HepG2 (cell line): Measurements from ENCODE around the gene FBXO30. TPM values are rescaled to one million over a fixed set of nuclear protein-coding genes. Genes with fewer than 3 reads are reported as not detected.

ENCODE experiments used
- BHLHE40 ChIP-seq: IDR thresholded peaks from 2 replicates; pipeline ENCODE4 v1.6.1; 2011; ENCODE audit warnings: low read length, improper control_type of control experiment
- ETV5 ChIP-seq: IDR thresholded peaks from 2 replicates; pipeline ENCODE4 v1.6.1; 2018; ENCODE audit warnings: missing biosample characterization, missing genetic modification reagents, inconsistent platforms, borderline replicate concordance
- IKZF1 ChIP-seq: fragments of 450-650 bp; IDR thresholded peaks from 2 replicates; pipeline ENCODE4 v1.7.1; 2016
- KAT8 ChIP-seq: IDR thresholded peaks from 2 replicates; pipeline ENCODE4 v1.6.1; 2016; ENCODE audit warnings: missing genetic modification reagents, missing compliant biosample characterization
- KDM3A ChIP-seq: IDR thresholded peaks from 2 replicates; pipeline ENCODE4 v1.6.1; 2018; ENCODE audit warnings: low read depth, missing compliant biosample characterization
- KLF13 ChIP-seq: sonication (generic); formaldehyde crosslinking; IDR thresholded peaks from 2 replicates; pipeline ENCODE4 v1.4.0; 2020; ENCODE audit warnings: mild to moderate bottlenecking, missing genetic modification reagents
- MEF2D ChIP-seq: sonication (generic); formaldehyde crosslinking; IDR thresholded peaks from 2 replicates; pipeline ENCODE4 v1.5.1; 2020; ENCODE audit warnings: mild to moderate bottlenecking, missing genetic modification reagents
- MTF1 ChIP-seq: sonication (generic); formaldehyde crosslinking; IDR thresholded peaks from 2 replicates; pipeline ENCODE4 v1.5.0; 2020; ENCODE audit warnings: missing genetic modification reagents
- NR2F6 ChIP-seq, 2 experiments: IDR thresholded peaks; 2 replicates each; pipeline ENCODE4 v1.6.1; 2016; ENCODE audit warnings: antibody characterized with exemption in 1 of 2, mild to moderate bottlenecking in 1 of 2
- ONECUT2 ChIP-seq: sonication (generic); formaldehyde crosslinking; IDR thresholded peaks from 2 replicates; pipeline ENCODE4 v1.4.0; 2020; ENCODE audit warnings: missing genetic modification reagents
- PAX8 ChIP-seq: sonication (generic); formaldehyde crosslinking; IDR thresholded peaks from 2 replicates; pipeline ENCODE4 v1.8.0; 2022; ENCODE audit warnings: mild to moderate bottlenecking, missing genetic modification reagents, borderline replicate concordance
- RAD21 ChIP-seq: fragments of 450-650 bp; formaldehyde crosslinking; IDR thresholded peaks from 2 replicates; pipeline ENCODE4 v1.5.0; 2020; ENCODE audit warnings: mild to moderate bottlenecking
- STAT5B ChIP-seq: sonication (generic); formaldehyde crosslinking; IDR thresholded peaks from 2 replicates; pipeline ENCODE4 v1.4.0; 2020; ENCODE audit warnings: missing genetic modification reagents
- ZC3H13 ChIP-seq: sonication (generic); formaldehyde crosslinking; IDR thresholded peaks from 2 replicates; pipeline ENCODE4 v1.8.1; 2023; ENCODE audit warnings: mild to moderate bottlenecking, missing genetic modification reagents, moderate library complexity
- ZNF256 ChIP-seq: sonication (generic); formaldehyde crosslinking; conservative IDR thresholded peaks from 2 replicates; pipeline ENCODE4 v1.4.0; 2020; ENCODE audit warnings: missing genetic modification reagents
- ZNF335 ChIP-seq: sonication (generic); formaldehyde crosslinking; IDR thresholded peaks from 2 replicates; pipeline ENCODE4 v1.4.0; 2020; ENCODE audit warnings: missing genetic modification reagents
- ZNF337 ChIP-seq: sonication (generic); formaldehyde crosslinking; IDR thresholded peaks from 2 replicates; pipeline ENCODE4 v1.5.1; 2020; ENCODE audit warnings: missing genetic modification reagents, low read depth, mild to moderate bottlenecking, borderline replicate concordance
- ZNF383 ChIP-seq: sonication (generic); formaldehyde crosslinking; IDR thresholded peaks from 2 replicates; pipeline ENCODE4 v1.4.0; 2020; ENCODE audit warnings: missing genetic modification reagents, mild to moderate bottlenecking, borderline replicate concordance
- ZNF567 ChIP-seq: sonication (generic); formaldehyde crosslinking; IDR thresholded peaks from 2 replicates; pipeline ENCODE4 v1.8.1; 2023; ENCODE audit warnings: mild to moderate bottlenecking, missing genetic modification reagents, borderline replicate concordance
- ZNF616 ChIP-seq: sonication (generic); formaldehyde crosslinking; IDR thresholded peaks from 2 replicates; pipeline ENCODE4 v1.5.0; 2020; ENCODE audit warnings: low read depth, mild to moderate bottlenecking, missing genetic modification reagents
- ZNF773 ChIP-seq: sonication (generic); formaldehyde crosslinking; IDR thresholded peaks from 2 replicates; pipeline ENCODE4 v1.4.0; 2020; ENCODE audit warnings: missing genetic modification reagents, borderline replicate concordance
- polyA plus RNA-seq, 8 experiments: library from polyadenylated mRNA; depleted of rRNA in 3 of 8; stranded (reverse) in 7 of 8; unstranded in 1 of 8; fragments of >200 nt; fragmentation: Illumina TruSeq in 4 of 8; extraction: Trizol in 4 of 8; gene quantifications; 2 replicates each; pipeline versions ENCODE4 v1.2.1 to v1.2.3, GENCODE V29; 2011 to 2016; ENCODE audit warnings: low read depth in 4 of 8, missing spikeins in 1 of 8, mixed read lengths in 1 of 8; ENCODE audit not compliant: insufficient read depth in 1 of 8
- total RNA-seq, 5 experiments: library from RNA; depleted of rRNA; stranded (reverse); fragments of >200 nt; fragmentation: Illumina TruSeq; extraction: Trizol; gene quantifications; 2 replicates each; pipeline ENCODE4 v1.2.3, GENCODE V29; 2016; ENCODE audit warnings: low read depth in 1 of 5
- TF ChIP-seq, protein P1 (sequence below): sonication (generic); formaldehyde crosslinking; IDR thresholded peaks from 2 replicates; pipeline ENCODE4 v1.4.0; 2020; ENCODE audit warnings: missing genetic modification reagents
- TF ChIP-seq, protein P2 (sequence below): sonication (generic); formaldehyde crosslinking; IDR thresholded peaks from 2 replicates; pipeline ENCODE4 v1.4.0; 2020; ENCODE audit warnings: missing genetic modification reagents
- TF ChIP-seq, protein P3 (sequence below): IDR thresholded peaks from 2 replicates; pipeline ENCODE4 v1.6.1; 2016; ENCODE audit warnings: missing genetic modification reagents, missing compliant biosample characterization
- TF ChIP-seq, protein P4 (sequence below): sonication (generic); formaldehyde crosslinking; IDR thresholded peaks from 2 replicates; pipeline ENCODE4 v1.4.0; 2020; ENCODE audit warnings: mild to moderate bottlenecking, missing genetic modification reagents

The FBXO30 gene
- total and polyA plus RNA-seq, 2 of the 13 experiments (the other 11 are each of a cell fraction or from before 2014, with no cell fraction given) = 3.2 to 7.1 TPM

DNA sequence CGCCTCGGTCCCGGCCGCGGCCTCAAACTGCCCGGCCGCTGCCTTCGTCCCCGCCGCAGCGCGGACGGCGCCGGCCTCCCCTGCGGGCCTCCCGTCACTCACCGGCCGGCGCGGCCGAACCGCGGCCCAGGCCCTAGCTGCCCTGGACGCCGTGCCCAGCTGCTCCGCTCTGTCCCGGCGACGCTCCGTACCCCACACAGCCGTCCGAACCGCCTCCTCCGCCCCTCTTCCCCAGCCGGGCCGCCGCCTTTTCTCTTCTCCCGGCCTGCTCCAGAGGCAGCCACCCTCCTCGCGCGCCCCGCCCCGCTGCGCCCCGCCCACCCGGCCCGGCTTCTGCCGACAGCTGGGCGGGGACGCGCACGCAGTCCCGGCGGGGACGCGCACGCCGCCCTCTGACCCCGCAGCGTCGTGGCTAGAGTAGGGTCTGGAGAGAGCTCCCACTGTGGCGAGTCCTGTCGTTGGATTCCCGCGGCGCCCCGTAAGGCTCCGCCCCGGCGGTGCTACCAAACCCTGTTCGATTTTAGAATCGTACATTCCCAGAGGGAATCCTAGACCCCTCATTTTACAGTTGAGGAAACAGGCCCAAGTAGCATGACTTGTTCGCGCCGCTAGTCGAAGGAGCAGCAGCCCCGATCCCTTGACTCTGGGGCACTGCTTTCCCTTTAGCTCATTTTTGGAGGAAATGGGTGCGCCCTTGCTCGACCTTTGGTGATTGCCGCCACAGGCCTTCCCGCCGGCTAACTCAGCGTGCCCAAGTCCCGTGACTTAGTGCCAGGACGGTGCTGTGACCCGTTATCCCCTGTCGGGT is at the start of gene FBXO30 (continued):
- TF ChIP-seq, protein P1, sequence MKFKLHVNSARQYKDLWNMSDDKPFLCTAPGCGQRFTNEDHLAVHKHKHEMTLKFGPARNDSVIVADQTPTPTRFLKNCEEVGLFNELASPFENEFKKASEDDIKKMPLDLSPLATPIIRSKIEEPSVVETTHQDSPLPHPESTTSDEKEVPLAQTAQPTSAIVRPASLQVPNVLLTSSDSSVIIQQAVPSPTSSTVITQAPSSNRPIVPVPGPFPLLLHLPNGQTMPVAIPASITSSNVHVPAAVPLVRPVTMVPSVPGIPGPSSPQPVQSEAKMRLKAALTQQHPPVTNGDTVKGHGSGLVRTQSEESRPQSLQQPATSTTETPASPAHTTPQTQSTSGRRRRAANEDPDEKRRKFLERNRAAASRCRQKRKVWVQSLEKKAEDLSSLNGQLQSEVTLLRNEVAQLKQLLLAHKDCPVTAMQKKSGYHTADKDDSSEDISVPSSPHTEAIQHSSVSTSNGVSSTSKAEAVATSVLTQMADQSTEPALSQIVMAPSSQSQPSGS (CRISPR knock-in tag) = peak; percentile 66; the same call in 1 of the 2 replicates
- TF ChIP-seq, protein P2, sequence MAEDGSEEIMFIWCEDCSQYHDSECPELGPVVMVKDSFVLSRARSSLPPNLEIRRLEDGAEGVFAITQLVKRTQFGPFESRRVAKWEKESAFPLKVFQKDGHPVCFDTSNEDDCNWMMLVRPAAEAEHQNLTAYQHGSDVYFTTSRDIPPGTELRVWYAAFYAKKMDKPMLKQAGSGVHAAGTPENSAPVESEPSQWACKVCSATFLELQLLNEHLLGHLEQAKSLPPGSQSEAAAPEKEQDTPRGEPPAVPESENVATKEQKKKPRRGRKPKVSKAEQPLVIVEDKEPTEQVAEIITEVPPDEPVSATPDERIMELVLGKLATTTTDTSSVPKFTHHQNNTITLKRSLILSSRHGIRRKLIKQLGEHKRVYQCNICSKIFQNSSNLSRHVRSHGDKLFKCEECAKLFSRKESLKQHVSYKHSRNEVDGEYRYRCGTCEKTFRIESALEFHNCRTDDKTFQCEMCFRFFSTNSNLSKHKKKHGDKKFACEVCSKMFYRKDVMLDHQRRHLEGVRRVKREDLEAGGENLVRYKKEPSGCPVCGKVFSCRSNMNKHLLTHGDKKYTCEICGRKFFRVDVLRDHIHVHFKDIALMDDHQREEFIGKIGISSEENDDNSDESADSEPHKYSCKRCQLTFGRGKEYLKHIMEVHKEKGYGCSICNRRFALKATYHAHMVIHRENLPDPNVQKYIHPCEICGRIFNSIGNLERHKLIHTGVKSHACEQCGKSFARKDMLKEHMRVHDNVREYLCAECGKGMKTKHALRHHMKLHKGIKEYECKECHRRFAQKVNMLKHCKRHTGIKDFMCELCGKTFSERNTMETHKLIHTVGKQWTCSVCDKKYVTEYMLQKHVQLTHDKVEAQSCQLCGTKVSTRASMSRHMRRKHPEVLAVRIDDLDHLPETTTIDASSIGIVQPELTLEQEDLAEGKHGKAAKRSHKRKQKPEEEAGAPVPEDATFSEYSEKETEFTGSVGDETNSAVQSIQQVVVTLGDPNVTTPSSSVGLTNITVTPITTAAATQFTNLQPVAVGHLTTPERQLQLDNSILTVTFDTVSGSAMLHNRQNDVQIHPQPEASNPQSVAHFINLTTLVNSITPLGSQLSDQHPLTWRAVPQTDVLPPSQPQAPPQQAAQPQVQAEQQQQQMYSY = peak; percentile 93
- TF ChIP-seq, protein P3, sequence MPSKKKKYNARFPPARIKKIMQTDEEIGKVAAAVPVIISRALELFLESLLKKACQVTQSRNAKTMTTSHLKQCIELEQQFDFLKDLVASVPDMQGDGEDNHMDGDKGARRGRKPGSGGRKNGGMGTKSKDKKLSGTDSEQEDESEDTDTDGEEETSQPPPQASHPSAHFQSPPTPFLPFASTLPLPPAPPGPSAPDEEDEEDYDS (CRISPR knock-in tag) = peak; percentile 72; the same call in 1 of the 2 replicates
- TF ChIP-seq ZNF335 (CRISPR knock-in tag) = no peak; the same call in 1 of the 2 replicates
- TF ChIP-seq STAT5B (CRISPR knock-in tag) = 0 out of 2 replicates have a peak, but pooled peaks have one; percentile 47
- peak; percentile 82 for TF ChIP-seq NR2F6 (IDR thresholded peaks at IDR 0.05)
- peak; percentile 94 for TF ChIP-seq NR2F6 (CRISPR knock-in tag; IDR thresholded peaks at IDR 0.05)
- TF ChIP-seq IKZF1 = no peak
- TF ChIP-seq, protein P4, sequence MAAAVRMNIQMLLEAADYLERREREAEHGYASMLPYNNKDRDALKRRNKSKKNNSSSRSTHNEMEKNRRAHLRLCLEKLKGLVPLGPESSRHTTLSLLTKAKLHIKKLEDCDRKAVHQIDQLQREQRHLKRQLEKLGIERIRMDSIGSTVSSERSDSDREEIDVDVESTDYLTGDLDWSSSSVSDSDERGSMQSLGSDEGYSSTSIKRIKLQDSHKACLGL (CRISPR knock-in tag) = peak; percentile 70; the same call in 1 of the 2 replicates
- 0 out of 2 replicates have a peak, but pooled peaks have one; percentile 35 for TF ChIP-seq ONECUT2 (CRISPR knock-in tag)
- no peak; the same call in 1 of the 2 replicates for TF ChIP-seq MTF1
- peak; percentile 90 for TF ChIP-seq KAT8
- peak; percentile 94 for TF ChIP-seq PAX8 (CRISPR knock-in tag)
- peak; percentile 66; the same call in 1 of the 2 replicates for TF ChIP-seq ZC3H13
- TF ChIP-seq BHLHE40 = peak; percentile 68; the same call in 1 of the 2 replicates
- no peak; the same call in 1 of the 2 replicates for TF ChIP-seq ETV5 (CRISPR knock-in tag)
- 0 out of 2 replicates have a peak, but pooled peaks have one; percentile 50 for TF ChIP-seq ZNF773 (CRISPR knock-in tag)
- TF ChIP-seq ZNF616 (CRISPR knock-in tag) = peak; percentile 42; the same call in 1 of the 2 replicates
- peak; percentile 24; the same call in 1 of the 2 replicates for TF ChIP-seq ZNF567 (CRISPR knock-in tag)
- TF ChIP-seq ZNF383 (CRISPR knock-in tag) = peak; percentile 31; the same call in 1 of the 2 replicates
- no peak for TF ChIP-seq ZNF337 (CRISPR knock-in tag)
- peak; percentile 65 for TF ChIP-seq MEF2D (CRISPR knock-in tag)
- TF ChIP-seq KLF13 = no peak
- TF ChIP-seq KDM3A (CRISPR knock-in tag) = peak; percentile 23; the same call in 1 of the 2 replicates
- TF ChIP-seq ZNF256 (CRISPR knock-in tag) = no peak
- TF ChIP-seq RAD21 (CRISPR knock-in tag) = peak; percentile 64
